ENCODE data around the gene FSTL5. TPM values are rescaled to one million over a fixed set of nuclear protein-coding genes. Genes with fewer than 3 reads are reported as not detected.

The FSTL5 gene
- polyA plus RNA-seq, 3 donors = not detected

GRCh38 chr4:161828061-161828460 lies 335.7 kb downstream of the FSTL5 start:
- Mint-ChIP-seq H3K4me3 (no peak overlapping the region), H3K27me3 (ENCODE audit: low read depth in 3 of 3) (no peaks in the 10 kb centered on the region), H3K27ac (no peak overlapping the region), H3K9me3 (peaks cover 2 to 12% (median 6%) of the 10 kb centered on the region in 7 donors), H3K4me1 (no peaks in the 10 kb centered on the region), H3K36me3 (no peaks in the 10 kb centered on the region)
- Histone ChIP-seq H3K79me2 (ENCODE audit: insufficient read depth, low read length) (no peaks in the 10 kb centered on the region), H4K20me1 (ENCODE audit: insufficient read depth, low read length) (no peaks in the 10 kb centered on the region), H2AFZ (ENCODE audit: insufficient read depth, low read depth, low read length, poor library complexity, severe bottlenecking) (no peak overlapping the region), H3K27me3 (ENCODE audit: control insufficient read depth in 2 of 2, insufficient read depth in 2 of 2, low read length in 2 of 2) (no peaks in the 10 kb centered on the region), H3K4me3 (replicated peaks in 1 of 3; ENCODE audit: low read depth in 2 of 3, low read length in 3 of 3) (no peak overlapping the region), H3K9me3 (replicated peaks in 1 of 2; ENCODE audit: control insufficient read depth in 1 of 2, insufficient read depth in 1 of 2, low read length in 2 of 2) (peaks cover 0 to 16% of the 10 kb centered on the region in 2 donors), H3K9ac (ENCODE audit: insufficient read depth, low read length, poor library complexity, severe bottlenecking) (no peak overlapping the region), H3K4me1 (ENCODE audit: control insufficient read depth in 1 of 2, insufficient read depth in 2 of 2, low read length in 2 of 2) (no peaks in the 10 kb centered on the region), H3K4me2 (replicated peaks; ENCODE audit: extremely low read depth, low read length, poor library complexity, severe bottlenecking) (no peak overlapping the region), H3K27ac (ENCODE audit: low read depth in 1 of 2, low read length in 2 of 2) (no peak overlapping the region), H3K36me3 (replicated peaks in 1 of 2; ENCODE audit: control insufficient read depth in 1 of 2, insufficient read depth in 2 of 2, low read length in 2 of 2) (no peaks in the 10 kb centered on the region)
- DNase-seq = no peak
- no peak for TF ChIP-seq CTCF (IDR thresholded peaks at IDR 0.05)
- intact Hi-C loops (cut with micrococcal nuclease) = no loop called here
- WGBS (ENCODE audit: insufficient coverage) = 40% methylated on average over 1 of the region's 1 CpG

GRCh38 chr4:161827013-161827412 lies 336.8 kb downstream of the FSTL5 start:
- Histone ChIP-seq H3K4me2 (replicated peaks; ENCODE audit: extremely low read depth, low read length, poor library complexity, severe bottlenecking) (no peak overlapping the region), H3K9me3 (replicated peaks in 1 of 2; ENCODE audit: control insufficient read depth in 1 of 2, insufficient read depth in 1 of 2, low read length in 2 of 2) (peaks cover 9 to 26% of the 10 kb centered on the region in 2 donors), H3K79me2 (ENCODE audit: insufficient read depth, low read length) (no peaks in the 10 kb centered on the region), H4K20me1 (ENCODE audit: insufficient read depth, low read length) (no peaks in the 10 kb centered on the region), H3K27me3 (ENCODE audit: control insufficient read depth in 2 of 2, insufficient read depth in 2 of 2, low read length in 2 of 2) (no peaks in the 10 kb centered on the region), H3K4me1 (ENCODE audit: control insufficient read depth in 1 of 2, insufficient read depth in 2 of 2, low read length in 2 of 2) (no peaks in the 10 kb centered on the region), H3K27ac (ENCODE audit: low read depth in 1 of 2, low read length in 2 of 2) (no peak overlapping the region), H2AFZ (ENCODE audit: insufficient read depth, low read depth, low read length, poor library complexity, severe bottlenecking) (no peak overlapping the region), H3K4me3 (replicated peaks in 1 of 3; ENCODE audit: low read depth in 2 of 3, low read length in 3 of 3) (no peak overlapping the region), H3K36me3 (replicated peaks in 1 of 2; ENCODE audit: control insufficient read depth in 1 of 2, insufficient read depth in 2 of 2, low read length in 2 of 2) (no peaks in the 10 kb centered on the region), H3K9ac (ENCODE audit: insufficient read depth, low read length, poor library complexity, severe bottlenecking) (no peak overlapping the region)
- Mint-ChIP-seq H3K4me3 (no peak overlapping the region), H3K27ac (no peak overlapping the region), H3K4me1 (no peaks in the 10 kb centered on the region), H3K9me3 (peaks cover 6 to 18% (median 12%) of the 10 kb centered on the region in 7 donors), H3K36me3 (no peaks in the 10 kb centered on the region), H3K27me3 (ENCODE audit: low read depth in 3 of 3) (no peaks in the 10 kb centered on the region)
- intact Hi-C loops (cut with micrococcal nuclease) = no loop called here
- WGBS (ENCODE audit: insufficient coverage) = 92% methylated on average over 2 of the region's 3 CpGs
- TF ChIP-seq CTCF (IDR thresholded peaks at IDR 0.05) = no peak
- no peak for DNase-seq
